H9 (cell line): ENCODE data around the gene BMPER. TPM values are rescaled to one million over a fixed set of nuclear protein-coding genes. Genes with fewer than 3 reads are reported as not detected.

ENCODE experiments used
- DNase-seq: peaks from one replicate; pipeline ENCODE4 v3.0.0-alpha.2; 2017
- H2AFZ ChIP-seq: one replicate; pipeline ENCODE4 v1.6.1; 2013; ENCODE audit warnings: mild to moderate bottlenecking, low read length, control low read depth, moderate library complexity
- H2AK5ac ChIP-seq: 2 replicates; pipeline ENCODE4 v1.6.1; 2013; ENCODE audit warnings: low read length, control low read depth, mixed read lengths; ENCODE audit not compliant: insufficient read length
- H2BK120ac ChIP-seq: one replicate; pipeline ENCODE4 v1.6.1; 2013; ENCODE audit warnings: low read depth, mild to moderate bottlenecking, low read length, control low read depth, inconsistent platforms; ENCODE audit not compliant: poor library complexity, severe bottlenecking
- H2BK12ac ChIP-seq: 2 replicates; pipeline ENCODE4 v1.6.1; 2013; ENCODE audit warnings: low read length, control low read depth, mixed read lengths, low read depth; ENCODE audit not compliant: insufficient read length
- H2BK15ac ChIP-seq: 2 replicates; pipeline ENCODE4 v1.6.1; 2013; ENCODE audit warnings: low read depth, low read length, control low read depth
- H2BK20ac ChIP-seq: one replicate; pipeline ENCODE4 v1.6.1; 2013; ENCODE audit warnings: low read depth, mild to moderate bottlenecking, low read length, control low read depth, inconsistent platforms; ENCODE audit not compliant: poor library complexity, severe bottlenecking
- H2BK5ac ChIP-seq: 2 replicates; pipeline ENCODE4 v1.6.1; 2013; ENCODE audit warnings: low read length, control low read depth, mixed read lengths; ENCODE audit not compliant: insufficient read length
- H3K14ac ChIP-seq: 2 replicates; pipeline ENCODE4 v1.6.1; 2013; ENCODE audit warnings: low read length, control low read depth; ENCODE audit not compliant: insufficient read depth
- H3K18ac ChIP-seq: 2 replicates; pipeline ENCODE4 v1.6.1; 2013; ENCODE audit warnings: low read depth, mild to moderate bottlenecking, mixed read lengths, low read length, control low read depth; ENCODE audit not compliant: insufficient read length
- H3K23ac ChIP-seq: 2 replicates; pipeline ENCODE4 v1.6.1; 2013; ENCODE audit warnings: low read length, control low read depth, mixed read lengths, low read depth; ENCODE audit not compliant: insufficient read length
- H3K23me2 ChIP-seq: 2 replicates; pipeline ENCODE4 v1.6.1; 2013; ENCODE audit warnings: low read depth, mild to moderate bottlenecking, mixed read lengths, low read length, control low read depth; ENCODE audit not compliant: insufficient read length, poor library complexity, severe bottlenecking
- H3K27ac ChIP-seq: 2 replicates; pipeline ENCODE4 v1.5.1; 2013; ENCODE audit warnings: low read length, control low read depth, mixed read lengths, low read depth; ENCODE audit not compliant: insufficient read length
- H3K27me3 ChIP-seq: 2 replicates; pipeline ENCODE4 v1.6.1; 2013; ENCODE audit warnings: low read length, control low read depth, inconsistent platforms; ENCODE audit not compliant: insufficient read depth
- H3K4ac ChIP-seq: 2 replicates; pipeline ENCODE4 v1.6.1; 2013; ENCODE audit warnings: low read depth, mild to moderate bottlenecking, control low read depth, inconsistent platforms, low read length, moderate library complexity
- H3K4me1 ChIP-seq: 2 replicates; pipeline ENCODE4 v1.6.1; 2013; ENCODE audit warnings: low read length, control low read depth, inconsistent platforms; ENCODE audit not compliant: insufficient read depth
- H3K4me2 ChIP-seq: 2 replicates; pipeline ENCODE4 v1.6.1; 2013; ENCODE audit warnings: low read length, control low read depth, mixed read lengths; ENCODE audit not compliant: insufficient read length, insufficient read depth
- H3K56ac ChIP-seq: 2 replicates; pipeline ENCODE4 v1.6.1; 2013; ENCODE audit warnings: low read depth, mild to moderate bottlenecking, mixed read lengths, low read length, control low read depth; ENCODE audit not compliant: insufficient read length
- H3K79me1 ChIP-seq: 2 replicates; pipeline ENCODE4 v1.6.1; 2013; ENCODE audit warnings: low read depth, mild to moderate bottlenecking, moderate library complexity, low read length, control low read depth, inconsistent platforms; ENCODE audit not compliant: insufficient read depth, poor library complexity, severe bottlenecking
- H3K79me2 ChIP-seq: 2 replicates; pipeline ENCODE4 v1.6.1; 2013; ENCODE audit warnings: low read length, control low read depth, inconsistent platforms; ENCODE audit not compliant: insufficient read depth
- H3K9ac ChIP-seq: 2 replicates; pipeline ENCODE4 v1.6.1; 2013; ENCODE audit warnings: low read length, control low read depth, mixed read lengths; ENCODE audit not compliant: insufficient read length; ENCODE audit errors: extremely low read depth
- H3K9me3 ChIP-seq: one replicate; pipeline ENCODE4 v1.6.1; 2013; ENCODE audit warnings: low read depth, low read length, inconsistent platforms; ENCODE audit not compliant: control insufficient read depth
- H3T11ph ChIP-seq: one replicate; pipeline ENCODE4 v1.6.1; 2013; ENCODE audit warnings: mild to moderate bottlenecking, low read length, control low read depth, inconsistent platforms
- H4K20me1 ChIP-seq: one replicate; pipeline ENCODE4 v1.6.1; 2013; ENCODE audit not compliant: control insufficient read depth, insufficient read length, insufficient read depth
- H4K5ac ChIP-seq: 2 replicates; pipeline ENCODE4 v1.6.1; 2013; ENCODE audit warnings: low read depth, mild to moderate bottlenecking, mixed read lengths, low read length, control low read depth; ENCODE audit not compliant: insufficient read length
- H4K8ac ChIP-seq: replicated peaks from 2 replicates; pipeline ENCODE4 v1.6.1; 2013; ENCODE audit warnings: low read length, control low read depth, mixed read lengths, low read depth; ENCODE audit not compliant: insufficient read length
- H4K91ac ChIP-seq: 2 replicates; pipeline ENCODE4 v1.6.1; 2013; ENCODE audit warnings: low read depth, mild to moderate bottlenecking, moderate library complexity, mixed read lengths, low read length, control low read depth; ENCODE audit not compliant: insufficient read length
- H3K27ac Mint-ChIP-seq, 3 experiments: 2 replicates in 2 of 3; 3 replicates in 1 of 3; pipeline ENCODE4 v1.8.0; 2020 to 2021; ENCODE audit warnings: mixed read lengths in 3 of 3, mild to moderate bottlenecking in 1 of 3, moderate library complexity in 1 of 3
- H3K27me3 Mint-ChIP-seq: 2 replicates; pipeline ENCODE4 v1.8.0; 2021; ENCODE audit warnings: low read depth, mild to moderate bottlenecking, moderate library complexity, mixed read lengths
- H3K36me3 Mint-ChIP-seq, 3 experiments: 2 replicates in 2 of 3; 3 replicates in 1 of 3; pipeline ENCODE4 v1.8.0; 2020 to 2021; ENCODE audit warnings: low read depth in 3 of 3, mixed read lengths in 3 of 3; ENCODE audit not compliant: insufficient read depth in 1 of 3
- H3K4me1 Mint-ChIP-seq, 2 experiments: 2 replicates each; pipeline ENCODE4 v1.8.0; 2020; ENCODE audit warnings: mixed read lengths in 2 of 2
- H3K4me3 Mint-ChIP-seq, 2 experiments: 2 replicates in 1 of 2; 3 replicates in 1 of 2; pipeline ENCODE4 v1.8.0; 2020 to 2021; ENCODE audit warnings: mild to moderate bottlenecking in 2 of 2, mixed read lengths in 2 of 2, moderate library complexity in 1 of 2
- H3K9me3 Mint-ChIP-seq, 2 experiments: 2 replicates in 1 of 2; 3 replicates in 1 of 2; pipeline ENCODE4 v1.8.0; 2020; ENCODE audit warnings: mild to moderate bottlenecking in 2 of 2, mixed read lengths in 2 of 2, moderate library complexity in 1 of 2
- WGBS: extraction: QIAGEN DNeasy Blood & Tissue Kit; methylation state at CpG from one replicate; pipeline ENCODE4 v1.1.7; 2013; ENCODE audit warnings: missing lambda C conversion rate, low lambda C conversion rate, mixed read lengths; ENCODE audit not compliant: insufficient read length; ENCODE audit errors: extremely low coverage; 5-methylcytosine and 5-hydroxymethylcytosine counted together
- total RNA-seq: library from RNA; stranded (reverse); gene quantifications from 2 replicates; pipeline ENCODE4 v1.2.1, GENCODE V29; 2021
- TF ChIP-seq, protein P1 (sequence below): fragments of 200-600 bp; sonication (generic); conservative IDR thresholded peaks from 3 replicates; pipeline ENCODE4 v1.8.0; 2021; ENCODE audit warnings: antibody characterized with exemption, mild to moderate bottlenecking

BMPER gene
- total RNA-seq, 1 experiment from 2014 or later = 0.20 TPM

DNA sequence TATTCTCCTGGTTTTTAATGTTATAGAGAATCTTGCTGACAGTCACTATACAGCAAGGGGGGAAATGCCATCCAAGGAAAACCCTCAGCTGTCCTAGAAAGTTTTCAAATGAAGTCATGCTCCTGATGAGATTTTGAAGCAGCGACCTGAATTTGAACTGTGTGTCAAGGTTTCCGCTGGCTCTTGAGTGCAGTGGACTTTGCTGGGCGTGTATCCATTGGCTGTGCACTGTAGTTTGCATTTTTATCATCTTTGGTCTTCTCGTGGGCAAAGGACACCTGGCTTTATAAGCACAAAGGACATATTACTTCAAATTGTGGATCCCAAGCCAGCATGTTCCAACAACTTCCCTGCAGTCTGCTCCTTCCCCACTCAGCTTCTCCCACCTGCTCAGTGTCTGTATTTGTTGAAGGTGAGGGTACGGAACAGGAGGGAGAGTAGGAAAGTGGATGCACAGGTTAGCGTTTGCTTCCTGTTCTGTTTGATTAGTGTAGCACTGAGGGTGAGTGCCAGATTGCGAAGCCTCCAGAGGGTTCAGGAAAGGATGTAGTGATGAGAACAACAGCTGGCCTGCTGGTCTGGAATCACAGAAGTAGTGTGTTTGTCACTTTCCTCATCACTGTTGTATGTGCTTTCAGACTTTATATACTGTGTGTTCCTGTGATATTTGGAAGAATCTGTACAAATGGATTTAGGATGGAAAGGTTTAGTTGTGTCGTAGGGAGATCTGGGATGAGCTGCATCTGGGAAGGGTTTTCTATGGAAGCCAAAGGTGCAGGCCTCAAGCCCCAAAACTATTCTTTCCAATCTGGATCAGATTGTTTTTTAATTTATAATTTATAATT lies 204.8 kb downstream of the BMPER start:
- H3K4me1 ChIP-seq = 0 out of 2 replicates have a peak, but pooled peaks cover 3% of the 10 kb centered on the region
- WGBS = no CpG with 5 or more reads among the region's 8 CpGs
- H3K18ac ChIP-seq = no peak overlapping the region
- H4K5ac ChIP-seq = no peak overlapping the region
- H3K4me1 Mint-ChIP-seq = peaks cover 5 to 8% of the 10 kb centered on the region in 2 experiments
- no peaks in the 10 kb centered on the region for H3K79me2 ChIP-seq
- no peak overlapping the region for H3K23ac ChIP-seq
- H2BK15ac ChIP-seq = no peak overlapping the region
- no peak overlapping the region for H4K8ac ChIP-seq
- H3K27ac Mint-ChIP-seq = no peak overlapping the region
- H3K9me3 Mint-ChIP-seq = peaks cover 3 to 4% of the 10 kb centered on the region in 2 experiments; a peak in 4 of 5 replicates
- no peaks in the 10 kb centered on the region for H3K23me2 ChIP-seq
- no peak for DNase-seq
- no peak overlapping the region for H3K14ac ChIP-seq
- TF ChIP-seq, protein P1, sequence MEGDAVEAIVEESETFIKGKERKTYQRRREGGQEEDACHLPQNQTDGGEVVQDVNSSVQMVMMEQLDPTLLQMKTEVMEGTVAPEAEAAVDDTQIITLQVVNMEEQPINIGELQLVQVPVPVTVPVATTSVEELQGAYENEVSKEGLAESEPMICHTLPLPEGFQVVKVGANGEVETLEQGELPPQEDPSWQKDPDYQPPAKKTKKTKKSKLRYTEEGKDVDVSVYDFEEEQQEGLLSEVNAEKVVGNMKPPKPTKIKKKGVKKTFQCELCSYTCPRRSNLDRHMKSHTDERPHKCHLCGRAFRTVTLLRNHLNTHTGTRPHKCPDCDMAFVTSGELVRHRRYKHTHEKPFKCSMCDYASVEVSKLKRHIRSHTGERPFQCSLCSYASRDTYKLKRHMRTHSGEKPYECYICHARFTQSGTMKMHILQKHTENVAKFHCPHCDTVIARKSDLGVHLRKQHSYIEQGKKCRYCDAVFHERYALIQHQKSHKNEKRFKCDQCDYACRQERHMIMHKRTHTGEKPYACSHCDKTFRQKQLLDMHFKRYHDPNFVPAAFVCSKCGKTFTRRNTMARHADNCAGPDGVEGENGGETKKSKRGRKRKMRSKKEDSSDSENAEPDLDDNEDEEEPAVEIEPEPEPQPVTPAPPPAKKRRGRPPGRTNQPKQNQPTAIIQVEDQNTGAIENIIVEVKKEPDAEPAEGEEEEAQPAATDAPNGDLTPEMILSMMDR = no peak
- no peak overlapping the region for H3T11ph ChIP-seq
- no peak overlapping the region for H2AFZ ChIP-seq
- H2BK120ac ChIP-seq = no peak overlapping the region
- peaks cover 0 to 4% (median 2%) of the 10 kb centered on the region in 3 experiments; a peak in 2 of 7 replicates for H3K36me3 Mint-ChIP-seq
- no peaks in the 10 kb centered on the region for H3K9me3 ChIP-seq
- no peak overlapping the region for H3K56ac ChIP-seq
- H4K20me1 ChIP-seq = no peaks in the 10 kb centered on the region
- no peaks in the 10 kb centered on the region for H3K27me3 ChIP-seq
- H2BK20ac ChIP-seq = no peak overlapping the region
- no peak overlapping the region for H3K9ac ChIP-seq
- H3K4ac ChIP-seq = no peak overlapping the region
- no peaks in the 10 kb centered on the region for H3K27me3 Mint-ChIP-seq
- H3K27ac ChIP-seq = no peak overlapping the region
- H3K79me1 ChIP-seq = no peaks in the 10 kb centered on the region
- no peak overlapping the region for H2BK12ac ChIP-seq
- H2BK5ac ChIP-seq = no peak overlapping the region
- H2AK5ac ChIP-seq = no peak overlapping the region
- H3K4me2 ChIP-seq = no peak overlapping the region
- H4K91ac ChIP-seq = no peak overlapping the region
- H3K4me3 Mint-ChIP-seq = no peak overlapping the region
